GM08714 (cell line): ENCODE data around the gene HOMER1.

Experiments used
- H3K4me3 ChIP-seq: fragments of 200-500 bp; sonication (Bioruptor generic); 2 replicates; pipeline ENCODE4 v1.5.1; 2014; ENCODE audit warnings: mild to moderate bottlenecking, low read length, inconsistent platforms
- ZNF274 ChIP-seq: IDR thresholded peaks from 2 replicates; pipeline ENCODE4 v1.6.1; 2012; ENCODE audit warnings: mild to moderate bottlenecking, low read depth, low read length

The HOMER1 gene

GRCh38 chr5:79448336-79448735 lies 65.6 kb downstream of the HOMER1 start:
- no peak for TF ChIP-seq ZNF274
- H3K4me3 ChIP-seq: no peak overlapping the region

- no peak overlapping the region for H3K4me3 ChIP-seq
- TF ChIP-seq ZNF274: no peak
These were observed 77.1 kb downstream of the HOMER1 start for GRCh38 chr5:79436821-79437220.

GRCh38 chr5:79436224-79436623 lies 77.7 kb downstream of the HOMER1 start:
- TF ChIP-seq ZNF274: no peak

GRCh38 chr5:79430196-79430595 lies 83.7 kb downstream of the HOMER1 start:
- H3K4me3 ChIP-seq: no peak overlapping the region
- TF ChIP-seq ZNF274: no peak

More at GRCh38 chr5:79436224-79436623, 77.7 kb downstream of the HOMER1 start:
- H3K4me3 ChIP-seq: no peak overlapping the region

- TF ChIP-seq ZNF274: no peak
- no peak overlapping the region for H3K4me3 ChIP-seq
These were observed 90.6 kb downstream of the HOMER1 start for GRCh38 chr5:79423296-79423695.

GRCh38 chr5:79420248-79420647 lies 93.7 kb downstream of the HOMER1 start:
- TF ChIP-seq ZNF274: no peak
- no peak overlapping the region for H3K4me3 ChIP-seq

- no peak for TF ChIP-seq ZNF274
These were observed 95.7 kb downstream of the HOMER1 start for GRCh38 chr5:79418276-79418675.

GRCh38 chr5:79417495-79417894 lies 96.4 kb downstream of the HOMER1 start:
- no peak overlapping the region for H3K4me3 ChIP-seq
- TF ChIP-seq ZNF274: no peak

More at GRCh38 chr5:79418276-79418675, 95.7 kb downstream of the HOMER1 start:
- H3K4me3 ChIP-seq: no peak overlapping the region

GRCh38 chr5:79416499-79416898 lies 97.4 kb downstream of the HOMER1 start:
- TF ChIP-seq ZNF274: no peak
- no peak overlapping the region for H3K4me3 ChIP-seq

GRCh38 chr5:79413112-79413511 lies 100.8 kb downstream of the HOMER1 start:
- TF ChIP-seq ZNF274: no peak
- H3K4me3 ChIP-seq: no peak overlapping the region

GRCh38 chr5:79408028-79408427 lies 105.9 kb downstream of the HOMER1 start:
- TF ChIP-seq ZNF274: no peak

GRCh38 chr5:79407591-79407990 lies 106.3 kb downstream of the HOMER1 start:
- TF ChIP-seq ZNF274: no peak
- H3K4me3 ChIP-seq: no peak overlapping the region

More at GRCh38 chr5:79408028-79408427, 105.9 kb downstream of the HOMER1 start:
- H3K4me3 ChIP-seq: no peak overlapping the region

- TF ChIP-seq ZNF274: no peak
These were observed 112.7 kb downstream of the HOMER1 start for GRCh38 chr5:79401216-79401615.

GRCh38 chr5:79399046-79399445 lies 114.9 kb downstream of the HOMER1 start:
- H3K4me3 ChIP-seq: no peak overlapping the region
- no peak for TF ChIP-seq ZNF274

More at GRCh38 chr5:79401216-79401615, 112.7 kb downstream of the HOMER1 start:
- no peak overlapping the region for H3K4me3 ChIP-seq

- no peak overlapping the region for H3K4me3 ChIP-seq
- TF ChIP-seq ZNF274: no peak
These were observed 116.9 kb downstream of the HOMER1 start for GRCh38 chr5:79397080-79397479.

- TF ChIP-seq ZNF274: no peak
- H3K4me3 ChIP-seq: no peak overlapping the region
These were observed 117.7 kb downstream of the HOMER1 start for GRCh38 chr5:79396265-79396664.
